ENCODE results near the gene S100Z. TPM values are rescaled to one million over a fixed set of nuclear protein-coding genes. Genes with fewer than 3 reads are reported as not detected.

S100Z gene
- total and polyA plus RNA-seq, 2 of the 8 experiments (the other 6 are each of a cell fraction or from before 2014, with no cell fraction given), result 0.30 TPM; not detected in 1

- TF ChIP-seq EP300 (IDR thresholded peaks at IDR 0.05; ENCODE audit: borderline replicate concordance in 1 of 2, low read depth in 2 of 2, low read length in 2 of 2) (no peak), SUZ12 (IDR thresholded peaks at IDR 0.05; ENCODE audit: low read length) (no peak), POLR2A (IDR thresholded peaks at IDR 0.05; ENCODE audit: control extremely low read depth in 1 of 2, low read depth in 2 of 2, low read length in 2 of 2) (no peak), HDAC6 (IDR thresholded peaks at IDR 0.05; ENCODE audit: low read depth, low read length) (no peak)
Observed at GRCh38 chr5:76927961-76928360, 78.1 kb downstream of the S100Z start (continued).
